Activated naive CD4-positive, alpha-beta T cell treated with anti-CD3 and anti-CD28 coated beads, Interleukin-2, amount 50 U/mL, for 16 hours (primary cell): Measurements from ENCODE around the gene PRSS22.

Source experiments
- DNase-seq: peaks from one replicate; pipeline ENCODE4 v3.0.0-alpha.2; 2020

PRSS22 gene

GRCh38 chr16:2879854-2880508 is 22.0 kb upstream of the PRSS22 start:
- DNase-seq = no peak

DNA sequence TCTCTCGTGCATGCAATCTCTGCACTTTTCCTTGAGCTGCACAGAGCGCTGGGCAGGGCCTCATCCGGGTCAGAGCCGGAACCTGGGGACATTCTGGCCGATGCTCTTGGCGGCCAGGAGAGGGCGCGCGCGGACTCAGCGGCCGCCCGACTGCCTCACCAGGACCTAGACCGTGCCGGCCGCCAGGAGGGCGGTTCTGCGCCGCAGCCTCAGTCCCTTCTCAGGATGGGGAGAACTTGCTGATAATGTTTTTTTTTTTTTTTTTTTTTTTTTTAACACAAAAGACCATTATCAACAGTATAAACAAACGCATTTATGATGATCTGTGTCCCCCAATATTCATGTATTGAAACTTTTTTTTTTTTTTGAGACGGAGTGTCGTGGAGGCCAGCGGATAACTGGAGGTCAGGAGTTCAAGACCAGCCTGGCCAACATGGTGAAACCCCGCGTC is 17.0 kb upstream of the PRSS22 start:
- peak; percentile 64 for DNase-seq

- no peak for DNase-seq
These were observed 16.3 kb upstream of the PRSS22 start for GRCh38 chr16:2874032-2874911.

DNA sequence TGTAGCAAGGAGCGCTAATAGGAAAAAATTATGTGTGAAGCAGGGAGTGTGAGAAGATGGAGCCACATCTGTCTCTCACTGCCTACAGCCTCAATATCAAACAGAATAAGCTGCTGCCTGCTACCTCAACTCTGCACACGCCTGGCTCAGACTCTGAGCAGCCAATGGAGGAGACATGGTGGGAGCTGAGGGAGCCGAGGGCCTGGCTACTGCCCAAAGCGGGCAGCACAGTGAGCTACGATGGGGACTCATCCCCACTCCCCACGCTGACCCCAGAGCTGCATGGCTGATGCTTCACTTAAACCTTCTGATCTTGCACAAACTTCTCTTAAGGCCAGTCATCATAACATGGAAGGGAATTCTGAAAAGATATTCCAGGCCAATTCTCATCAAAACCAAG is 14.0 kb upstream of the PRSS22 start:
- DNase-seq = no peak

DNA sequence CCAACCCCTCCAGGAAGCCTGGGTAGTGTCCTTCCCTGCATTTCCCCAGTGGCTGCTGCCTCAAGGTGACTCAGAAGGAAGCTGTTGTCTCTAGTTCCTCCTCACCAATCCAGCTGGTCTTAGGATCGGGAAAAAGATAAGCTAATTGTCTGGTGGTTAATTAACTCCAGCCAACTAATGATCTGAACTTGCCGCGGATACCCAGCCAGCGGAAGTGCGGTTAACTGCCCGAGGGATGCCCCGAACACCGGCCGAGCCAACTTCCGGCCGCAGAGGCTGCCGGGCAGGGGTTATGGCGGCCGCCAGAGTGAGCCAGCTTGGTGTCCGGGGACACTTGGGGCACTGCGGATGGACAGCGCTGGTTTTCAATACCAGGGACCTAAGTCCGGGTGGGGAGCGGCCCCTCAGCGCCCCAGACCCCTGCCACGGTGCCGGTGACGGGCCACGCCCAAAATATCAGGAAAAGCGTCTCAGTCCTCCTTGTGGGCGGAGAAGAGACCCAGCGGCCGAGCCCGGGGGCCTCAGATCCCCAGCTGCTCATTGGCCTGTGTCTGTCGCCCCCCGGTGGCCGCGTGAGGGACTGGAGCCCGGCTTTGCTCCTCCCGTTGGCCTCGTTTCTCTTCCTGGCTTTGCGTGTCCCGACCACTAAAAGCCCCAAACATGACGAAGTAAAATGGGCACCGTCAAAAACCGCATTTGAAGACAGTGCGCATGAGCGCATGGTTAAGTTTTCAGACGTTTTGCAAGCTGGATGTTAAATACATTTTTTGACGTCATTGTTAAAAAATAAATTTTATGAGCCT is 10.2 kb upstream of the PRSS22 start:
- peak; percentile 95 for DNase-seq

GRCh38 chr16:2867661-2867986 is 9.7 kb upstream of the PRSS22 start:
- no peak for DNase-seq

GRCh38 chr16:2866431-2866830 is 8.5 kb upstream of the PRSS22 start:
- DNase-seq = no peak

DNA sequence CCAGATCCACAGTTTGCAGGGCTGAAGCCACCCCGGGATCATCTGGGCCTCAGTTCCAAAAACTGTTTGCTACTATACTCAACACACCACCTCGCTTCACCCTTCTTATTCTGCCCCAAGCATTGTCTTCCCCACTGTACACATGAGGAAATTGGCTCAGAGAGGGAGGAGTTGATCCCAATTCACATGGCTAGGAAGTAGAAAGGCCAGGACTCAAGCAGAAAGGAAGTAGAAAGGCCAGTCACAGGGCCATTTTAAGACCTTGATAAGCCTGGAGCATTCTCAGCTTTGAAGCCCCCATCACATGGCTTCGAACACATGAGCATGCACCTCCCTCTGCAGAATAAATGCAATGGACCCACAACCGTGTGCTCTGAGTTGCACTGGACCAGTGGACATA is 7.7 kb upstream of the PRSS22 start:
- DNase-seq = no peak

- DNase-seq = no peak
These were observed 3.0 kb upstream of the PRSS22 start for GRCh38 chr16:2860826-2861567.

DNA sequence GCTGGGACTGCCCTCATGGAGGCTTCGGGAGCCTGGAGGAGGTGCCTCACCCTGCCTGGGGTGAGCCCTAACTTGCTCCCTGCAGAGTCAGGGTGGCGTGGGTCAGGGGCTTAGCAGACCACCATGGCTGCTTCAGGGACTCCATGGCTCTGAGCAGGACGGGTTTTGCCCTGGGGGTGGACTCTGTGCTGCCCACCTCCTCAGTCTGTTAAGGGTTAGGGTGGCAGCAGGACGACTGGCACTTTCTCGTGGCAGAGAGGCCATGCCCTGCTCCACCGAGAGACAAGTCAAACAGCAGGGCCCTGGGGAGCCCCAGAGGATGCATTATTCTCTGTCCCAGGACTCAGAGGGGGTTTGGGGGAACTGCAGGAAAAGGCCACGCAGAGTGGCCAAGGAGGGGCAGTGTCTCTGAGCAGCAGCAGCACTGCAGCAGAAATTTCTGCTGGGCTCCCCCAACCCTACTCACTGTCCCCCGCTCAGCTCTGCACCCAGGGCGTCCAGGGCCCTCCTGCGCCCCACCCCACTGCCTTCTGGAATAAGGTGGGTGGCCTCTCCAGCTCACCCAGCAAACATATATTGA is 1.8 kb upstream of the PRSS22 start:
- DNase-seq = no peak

- DNase-seq = no peak
These were observed 465 bp upstream of the PRSS22 start for GRCh38 chr16:2858245-2859025.

GRCh38 chr16:2856686-2857450 is 1.1 kb downstream of the PRSS22 start:
- no peak for DNase-seq

DNA sequence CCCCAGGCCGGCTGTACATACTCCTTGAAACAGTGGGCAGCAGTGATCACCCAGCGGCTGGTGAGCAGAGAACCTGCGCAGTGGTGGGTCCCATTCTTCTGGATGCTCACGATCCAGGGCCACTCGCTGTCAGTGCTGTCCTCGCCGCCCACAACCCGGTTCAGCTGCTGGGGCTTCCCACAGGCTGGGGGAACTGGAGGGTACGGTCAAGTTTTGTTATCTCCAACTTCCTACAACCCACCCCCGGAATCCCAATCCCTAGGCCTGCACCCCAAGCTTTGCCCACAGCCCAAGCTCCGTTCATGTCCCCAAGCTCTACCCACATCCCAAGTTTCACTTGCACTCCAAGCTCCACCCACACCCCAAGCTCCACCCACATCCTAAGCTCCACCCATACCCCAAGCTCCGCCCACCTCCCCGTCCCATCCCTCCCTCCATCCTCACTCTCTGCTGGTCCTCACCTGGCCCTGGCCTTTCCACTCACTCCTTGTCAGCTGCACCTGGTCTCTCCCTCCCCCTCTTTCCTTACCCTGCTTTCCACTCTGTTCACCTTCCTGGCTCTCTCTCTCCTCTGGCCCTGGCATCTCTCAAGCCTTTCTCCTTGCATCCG is 1.8 kb downstream of the PRSS22 start:
- DNase-seq = no peak

DNA sequence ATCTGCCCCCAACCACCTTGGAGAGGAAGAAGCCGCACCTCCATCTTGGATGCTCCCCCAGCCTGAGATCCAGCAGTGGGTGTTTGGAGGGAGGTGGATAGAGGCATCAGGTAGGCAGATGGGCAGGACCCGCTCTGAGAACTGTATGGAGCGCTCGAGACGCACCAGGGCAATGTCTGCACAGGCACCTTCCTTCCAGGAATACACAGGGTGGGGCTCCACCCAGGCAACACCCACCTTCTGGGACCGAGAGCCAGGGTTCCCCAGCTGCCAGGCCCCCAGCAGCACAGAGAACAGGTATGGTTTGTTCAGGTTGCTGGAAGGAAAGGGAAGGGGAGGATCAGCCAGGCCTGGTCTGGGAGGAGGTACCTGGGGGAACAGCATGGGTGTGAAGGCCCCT is 2.4 kb downstream of the PRSS22 start:
- no peak for DNase-seq

DNA sequence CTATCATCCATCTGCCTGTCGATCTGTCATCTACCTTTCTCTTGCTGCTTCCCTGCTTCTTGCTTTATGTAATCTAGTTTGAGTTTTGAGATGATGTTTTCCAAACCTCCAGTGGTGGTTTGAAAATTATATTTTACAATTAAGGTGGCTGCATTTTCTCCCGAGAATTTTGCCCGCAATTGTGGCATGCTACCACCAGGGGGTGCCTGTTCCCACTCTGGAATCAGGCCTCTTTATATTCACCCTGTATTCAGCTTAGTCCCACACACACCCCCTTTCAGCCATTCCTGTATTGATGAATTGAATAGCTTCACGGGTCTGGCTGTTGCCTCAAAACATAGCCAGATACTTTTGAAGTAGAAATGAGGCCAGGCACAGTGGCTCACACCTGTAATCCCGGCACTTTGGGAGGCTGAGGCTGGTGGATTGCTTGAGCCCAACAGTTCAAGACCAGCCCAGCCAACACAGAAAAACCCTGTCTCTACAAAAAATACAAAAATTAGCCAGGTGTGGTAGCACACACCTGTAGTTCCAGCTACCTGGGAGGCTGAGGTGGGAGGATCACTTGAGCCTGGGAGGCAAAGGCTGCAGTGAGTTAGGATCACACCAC is 3.2 kb downstream of the PRSS22 start:
- DNase-seq = no peak

DNA sequence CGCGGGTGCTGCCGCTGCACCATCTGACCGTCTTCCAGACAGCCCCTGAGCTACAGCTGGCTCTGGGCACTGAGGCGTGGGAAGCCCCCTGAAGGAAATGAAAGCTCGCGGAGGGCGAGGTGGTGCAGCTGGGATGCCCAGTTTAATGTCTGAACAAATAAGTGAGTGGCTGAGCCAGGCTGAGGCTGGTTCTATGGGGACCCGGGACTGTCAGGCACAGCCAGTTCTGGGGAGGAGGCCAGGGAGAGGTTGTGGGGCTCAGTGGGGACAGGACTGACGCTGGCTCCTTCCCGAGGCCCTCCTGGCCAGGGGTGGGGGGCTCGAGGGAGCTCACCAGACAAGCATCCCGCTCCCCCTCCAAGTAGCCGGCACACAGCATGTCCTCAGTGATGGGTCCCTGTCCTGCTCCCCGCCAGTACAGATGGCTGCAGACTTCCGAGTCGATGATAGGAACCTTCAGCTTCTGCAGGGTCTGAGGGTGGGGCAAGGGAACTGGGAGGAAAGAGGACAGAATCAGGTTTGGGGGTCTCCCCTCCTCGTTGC is 4.4 kb downstream of the PRSS22 start:
- DNase-seq = no peak

GRCh38 chr16:2852731-2853507 is 5.1 kb downstream of the PRSS22 start:
- no peak for DNase-seq

- no peak for DNase-seq
These were observed 5.8 kb downstream of the PRSS22 start for GRCh38 chr16:2852003-2852730.
